ENCODE measurements around the gene PYM1.
"Not testable (repeated sequence)": the region's sequence is repeated elsewhere in the genome, so short reads cannot be mapped to it uniquely, and the experiment has no call there.

Gene PYM1

GRCh38 chr12:55908726-55909512, 18.8 kb downstream of the PYM1 start:
- no peak for DNase-seq

GRCh38 chr12:55906056-55906455, 21.6 kb downstream of the PYM1 start:
- DNase-seq, result no peak

GRCh38 chr12:55901881-55902490, 25.7 kb downstream of the PYM1 start:
- DNase-seq, result no peak

GRCh38 chr12:55899082-55899481, 28.6 kb downstream of the PYM1 start:
- DNase-seq, result peak; percentile 28 to 37

- no peak for DNase-seq
Measured at GRCh38 chr12:55893723-55894122, 34.0 kb downstream of the PYM1 start.

- DNase-seq, result no peak
Measured at GRCh38 chr12:55891310-55891709, 36.4 kb downstream of the PYM1 start.

- no peak for DNase-seq
Measured at GRCh38 chr12:55885113-55885512, 42.6 kb downstream of the PYM1 start.

- no peak for DNase-seq
Measured at GRCh38 chr12:55877824-55878223, 49.9 kb downstream of the PYM1 start.

GRCh38 chr12:55875704-55876467, 51.8 kb downstream of the PYM1 start:
- DNase-seq, result no peak

- DNase-seq, result no peak
Measured at GRCh38 chr12:55874443-55874842, 53.3 kb downstream of the PYM1 start.

GRCh38 chr12:55866454-55867004, 61.2 kb downstream of the PYM1 start:
- not testable (repeated sequence) for DNase-seq

- DNase-seq, result no peak
Measured at GRCh38 chr12:55865327-55865726, 62.4 kb downstream of the PYM1 start.

GRCh38 chr12:55862931-55863330, 64.8 kb downstream of the PYM1 start:
- DNase-seq, result not testable (repeated sequence)

- no peak for DNase-seq
Measured at GRCh38 chr12:55862286-55862685, 65.4 kb downstream of the PYM1 start.

- DNase-seq, result no peak
Measured at GRCh38 chr12:55861871-55862270, 65.8 kb downstream of the PYM1 start.

GRCh38 chr12:55861396-55861795, 66.3 kb downstream of the PYM1 start:
- DNase-seq, result no peak

GRCh38 chr12:55852740-55853139, 75.0 kb downstream of the PYM1 start:
- no peak for DNase-seq
